T-helper 1 cell treated with Interleukin-12 subunit alpha and Interleukin-12 subunit beta and Interleukin-4 antibody, amounts not matched to agents 30 μg/mL and 1 μg/mL, for 36 hours (primary cell): Measurements from ENCODE around the gene PPA2.

Source experiments
- H3K27ac Mint-ChIP-seq: one replicate; pipeline ENCODE4 v1.8.0; 2021; ENCODE audit warnings: mild to moderate bottlenecking, mixed read lengths
- H3K27me3 Mint-ChIP-seq: one replicate; pipeline ENCODE4 v1.8.0; 2021; ENCODE audit warnings: low read depth, mixed read lengths
- H3K36me3 Mint-ChIP-seq: one replicate; pipeline ENCODE4 v1.8.0; 2021; ENCODE audit warnings: low read depth, mixed read lengths
- H3K4me1 Mint-ChIP-seq: one replicate; pipeline ENCODE4 v1.8.0; 2021; ENCODE audit warnings: low read depth, mixed read lengths
- H3K4me3 Mint-ChIP-seq: one replicate; pipeline ENCODE4 v1.8.0; 2021; ENCODE audit warnings: mild to moderate bottlenecking, moderate library complexity, mixed read lengths
- H3K9me3 Mint-ChIP-seq: one replicate; pipeline ENCODE4 v1.8.0; 2021; ENCODE audit warnings: mixed read lengths

PPA2 gene

DNA sequence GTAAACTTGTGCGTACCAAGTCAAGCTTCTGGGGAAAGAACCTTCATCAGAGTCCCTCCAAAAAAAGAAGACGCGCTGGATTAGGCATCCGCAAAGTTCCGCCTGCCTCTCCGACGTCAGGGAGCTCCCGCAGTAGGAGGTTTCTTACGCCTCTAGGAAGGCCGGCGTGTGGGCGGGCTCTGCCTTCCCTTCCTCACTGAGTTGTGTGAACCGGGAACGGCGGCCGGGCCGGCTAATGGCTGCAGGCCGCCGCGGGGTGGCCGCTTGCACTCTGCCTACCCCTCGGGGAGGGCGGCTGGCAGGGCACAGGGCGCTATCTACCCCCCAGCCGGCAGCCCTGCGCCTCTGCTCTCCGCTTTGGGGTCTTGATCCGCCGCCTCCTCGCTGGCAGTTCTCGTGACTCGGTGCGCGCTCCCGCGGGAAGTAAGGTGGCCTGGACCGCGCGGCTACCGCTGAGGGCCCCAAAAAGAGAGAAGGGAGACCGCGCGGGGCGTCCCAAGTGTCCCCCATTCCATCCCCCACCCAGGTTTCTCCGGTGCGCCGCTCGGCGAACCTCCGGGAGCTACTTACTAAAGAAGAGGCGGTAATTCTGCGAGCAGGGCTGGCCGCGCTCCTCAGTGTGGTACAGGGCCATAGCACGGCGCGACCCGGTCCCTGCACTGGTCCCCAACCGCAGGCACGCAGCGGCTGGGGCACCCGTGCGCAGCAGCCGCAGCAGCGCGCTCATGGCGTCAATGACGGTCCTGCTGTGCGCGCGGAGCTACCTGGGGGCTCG lies at the start of gene PPA2:
Gene PPA2 (minus strand): TSS at position 739 of the 775 bp plus-strand sequence. CDS start 12 bp downstream, at position 727.
- Mint-ChIP-seq H3K36me3 (peaks cover 8% of the 10 kb centered on the region), H3K9me3 (no peaks in the 10 kb centered on the region), H3K4me3 (peak within 1 kb of the TSS; percentile 97), H3K27me3 (peaks cover 3% of the 10 kb centered on the region), H3K27ac (peak within 1 kb of the TSS; percentile 99), H3K4me1 (peaks cover 32% of the 10 kb centered on the region)

DNA sequence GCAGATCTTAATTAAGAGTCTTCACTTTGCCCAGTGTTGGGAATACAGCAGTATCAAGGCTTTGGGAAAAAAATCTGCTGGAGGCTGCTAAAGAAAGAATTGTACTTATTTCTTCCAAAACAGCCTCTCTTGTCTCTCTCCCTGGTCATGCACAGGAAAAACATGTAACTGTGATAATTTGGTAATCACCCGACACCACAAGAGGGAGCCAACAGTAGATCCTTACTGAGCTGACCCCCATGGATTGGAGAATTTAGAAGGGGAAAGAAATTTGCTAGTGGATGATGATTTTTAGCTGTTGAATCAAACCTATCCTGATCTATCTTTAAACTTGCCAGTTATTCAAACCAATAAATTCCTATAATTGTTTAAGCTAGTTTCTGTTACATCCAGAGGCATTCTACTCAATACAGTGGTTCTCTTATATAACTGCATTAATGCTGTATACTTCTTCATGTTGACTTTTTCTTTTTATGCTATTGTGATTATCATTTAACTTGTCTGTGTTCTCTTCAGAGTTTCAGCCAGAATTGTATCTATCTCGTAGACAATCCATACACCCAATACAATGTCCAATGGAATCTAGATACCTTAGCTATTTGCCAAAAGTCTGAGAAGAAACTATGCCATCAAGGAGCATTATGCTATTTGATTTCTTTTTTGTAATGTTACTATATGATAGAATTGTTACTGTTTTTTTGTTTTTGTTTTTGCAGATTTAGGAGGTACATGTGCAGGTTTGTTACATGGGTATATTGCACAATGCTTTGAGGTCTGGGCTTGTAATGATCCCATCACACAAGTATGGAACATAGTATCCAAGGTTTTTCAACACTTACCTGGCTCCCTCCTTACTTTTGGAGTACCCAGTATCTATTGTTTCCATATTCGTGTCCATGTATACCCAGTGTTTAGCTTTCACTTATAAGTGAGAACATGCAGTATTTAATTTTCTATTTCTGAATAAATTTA lies 47.2 kb upstream of the PPA2 start:
- no peaks in the 10 kb centered on the region for H3K9me3 Mint-ChIP-seq
- peaks cover 5% of the 10 kb centered on the region for H3K27me3 Mint-ChIP-seq
- no peak overlapping the region for H3K27ac Mint-ChIP-seq
- no peaks in the 10 kb centered on the region for H3K36me3 Mint-ChIP-seq
- no peaks in the 10 kb centered on the region for H3K4me1 Mint-ChIP-seq
- no peak overlapping the region for H3K4me3 Mint-ChIP-seq

DNA sequence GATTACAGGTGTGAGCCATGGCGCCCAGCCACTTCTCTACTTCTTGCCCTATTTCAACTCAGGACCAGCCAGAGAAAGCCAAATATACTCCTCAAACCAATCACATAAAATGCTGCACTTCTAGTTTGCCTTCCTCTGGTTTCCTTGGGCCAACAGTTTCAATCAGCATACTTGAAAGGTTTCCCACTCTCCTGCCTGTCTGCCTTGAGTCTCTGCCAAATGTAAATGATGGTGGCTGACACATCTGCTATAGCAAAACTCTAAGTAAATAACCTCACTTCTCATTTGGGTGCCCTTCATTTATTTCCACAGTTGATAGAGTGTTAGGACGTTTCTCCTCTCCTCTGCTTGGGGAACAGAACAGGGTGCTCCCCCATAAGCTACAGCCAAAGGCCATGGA lies 36.4 kb upstream of the PPA2 start:
- peaks cover 3% of the 10 kb centered on the region for H3K27me3 Mint-ChIP-seq
- H3K36me3 Mint-ChIP-seq = no peaks in the 10 kb centered on the region
- no peak overlapping the region for H3K27ac Mint-ChIP-seq
- no peak overlapping the region for H3K4me3 Mint-ChIP-seq
- no peaks in the 10 kb centered on the region for H3K4me1 Mint-ChIP-seq
- no peaks in the 10 kb centered on the region for H3K9me3 Mint-ChIP-seq

- H3K27me3 Mint-ChIP-seq = no peaks in the 10 kb centered on the region
- no peaks in the 10 kb centered on the region for H3K36me3 Mint-ChIP-seq
- H3K9me3 Mint-ChIP-seq = no peaks in the 10 kb centered on the region
- H3K4me1 Mint-ChIP-seq = no peaks in the 10 kb centered on the region
- H3K27ac Mint-ChIP-seq = no peak overlapping the region
- no peak overlapping the region for H3K4me3 Mint-ChIP-seq
Observed at GRCh38 chr4:105509714-105510113, 35.9 kb upstream of the PPA2 start.

- Mint-ChIP-seq H3K9me3 (no peaks in the 10 kb centered on the region), H3K4me3 (no peak overlapping the region), H3K27me3 (no peaks in the 10 kb centered on the region), H3K4me1 (no peaks in the 10 kb centered on the region), H3K36me3 (no peaks in the 10 kb centered on the region), H3K27ac (no peak overlapping the region)
Observed at GRCh38 chr4:105509291-105509690, 35.4 kb upstream of the PPA2 start.

GRCh38 chr4:105504744-105505143 lies 30.9 kb upstream of the PPA2 start:
- H3K9me3 Mint-ChIP-seq = no peaks in the 10 kb centered on the region
- no peak overlapping the region for H3K27ac Mint-ChIP-seq
- no peak overlapping the region for H3K4me3 Mint-ChIP-seq
- H3K36me3 Mint-ChIP-seq = no peaks in the 10 kb centered on the region
- no peaks in the 10 kb centered on the region for H3K4me1 Mint-ChIP-seq
- H3K27me3 Mint-ChIP-seq = no peaks in the 10 kb centered on the region

DNA sequence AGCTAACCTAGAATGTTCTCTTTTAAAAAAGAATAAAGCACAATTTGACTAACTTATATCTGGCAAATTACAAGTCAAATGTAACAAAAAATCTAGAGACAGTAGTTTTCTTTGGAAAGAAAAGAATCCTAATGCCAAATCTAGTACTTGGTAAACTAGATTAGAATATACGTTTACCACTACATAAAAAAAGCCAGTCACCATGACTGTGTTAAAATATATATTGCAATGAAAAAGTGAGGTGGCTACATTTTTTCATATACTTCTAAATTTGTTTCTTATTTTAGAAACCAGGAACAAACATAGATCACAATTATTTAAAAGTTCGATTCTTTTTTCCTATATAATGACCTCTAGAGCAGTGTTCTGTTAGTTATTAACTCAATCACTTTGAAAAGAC lies 29.6 kb upstream of the PPA2 start:
- Mint-ChIP-seq H3K27ac (no peak overlapping the region), H3K9me3 (no peaks in the 10 kb centered on the region), H3K4me1 (no peaks in the 10 kb centered on the region), H3K27me3 (no peaks in the 10 kb centered on the region), H3K36me3 (no peaks in the 10 kb centered on the region), H3K4me3 (no peak overlapping the region)

DNA sequence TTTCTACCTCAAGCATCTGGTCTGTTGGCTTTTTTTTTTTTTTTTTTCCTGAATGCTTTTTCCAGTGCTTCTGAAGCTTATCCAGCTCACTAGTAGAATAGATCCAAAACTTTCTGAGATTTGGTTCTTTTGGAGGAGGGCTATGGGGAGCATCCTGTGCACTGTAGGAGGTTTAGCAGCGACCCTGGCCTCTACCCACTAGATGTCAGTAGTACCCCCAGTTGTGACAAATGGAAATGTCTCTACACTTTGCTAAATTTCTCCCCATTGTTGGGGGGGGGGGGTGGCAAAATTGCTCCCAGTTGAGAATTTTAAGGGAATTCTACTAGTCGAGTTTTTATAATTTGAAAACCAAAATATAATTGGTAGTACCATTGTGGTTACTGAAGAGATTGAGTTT lies 23.0 kb upstream of the PPA2 start:
- Mint-ChIP-seq H3K4me1 (no peaks in the 10 kb centered on the region), H3K27me3 (no peaks in the 10 kb centered on the region), H3K36me3 (no peaks in the 10 kb centered on the region), H3K4me3 (no peak overlapping the region), H3K9me3 (peaks cover 13% of the 10 kb centered on the region), H3K27ac (no peak overlapping the region)

- Mint-ChIP-seq H3K27me3 (no peaks in the 10 kb centered on the region), H3K9me3 (peaks cover 13% of the 10 kb centered on the region), H3K36me3 (no peaks in the 10 kb centered on the region)
Observed at GRCh38 chr4:105495667-105496066, 21.8 kb upstream of the PPA2 start.

GRCh38 chr4:105490523-105490922 lies 16.7 kb upstream of the PPA2 start:
- Mint-ChIP-seq H3K27me3 (no peaks in the 10 kb centered on the region), H3K4me3 (no peak overlapping the region), H3K4me1 (no peaks in the 10 kb centered on the region), H3K9me3 (peaks cover 18% of the 10 kb centered on the region), H3K27ac (no peak overlapping the region), H3K36me3 (no peaks in the 10 kb centered on the region)

More at GRCh38 chr4:105495667-105496066, 21.8 kb upstream of the PPA2 start:
- Mint-ChIP-seq H3K4me3 (no peak overlapping the region), H3K4me1 (no peaks in the 10 kb centered on the region), H3K27ac (no peak overlapping the region)

- peaks cover 5% of the 10 kb centered on the region for H3K9me3 Mint-ChIP-seq
- no peaks in the 10 kb centered on the region for H3K36me3 Mint-ChIP-seq
- H3K27me3 Mint-ChIP-seq = no peaks in the 10 kb centered on the region
- no peaks in the 10 kb centered on the region for H3K4me1 Mint-ChIP-seq
- no peak overlapping the region for H3K27ac Mint-ChIP-seq
- no peak overlapping the region for H3K4me3 Mint-ChIP-seq
Observed at GRCh38 chr4:105483840-105484239, 10.0 kb upstream of the PPA2 start.

DNA sequence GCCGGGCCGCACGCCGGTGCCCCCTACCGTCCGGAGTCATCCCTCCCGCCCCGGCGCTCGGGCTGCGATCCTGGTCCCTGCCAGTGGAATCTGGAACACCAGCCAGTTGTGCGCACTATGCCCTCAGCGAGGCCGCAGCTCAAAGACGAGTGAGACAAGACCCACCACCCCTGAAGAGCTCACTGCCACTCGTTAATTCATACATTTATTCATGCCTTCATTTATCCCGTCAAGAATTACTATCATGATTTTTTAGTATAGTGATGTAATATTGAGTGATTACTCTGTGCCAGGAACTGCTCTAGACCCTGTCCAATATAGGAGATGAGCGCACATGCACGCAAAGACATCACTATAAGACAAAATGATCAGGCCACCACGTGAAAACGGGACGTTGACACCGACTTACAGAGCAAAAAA lies 247 bp upstream of the PPA2 start:
- Mint-ChIP-seq H3K36me3 (peaks cover 8% of the 10 kb centered on the region), H3K9me3 (no peaks in the 10 kb centered on the region), H3K4me1 (peaks cover 30% of the 10 kb centered on the region)

DNA sequence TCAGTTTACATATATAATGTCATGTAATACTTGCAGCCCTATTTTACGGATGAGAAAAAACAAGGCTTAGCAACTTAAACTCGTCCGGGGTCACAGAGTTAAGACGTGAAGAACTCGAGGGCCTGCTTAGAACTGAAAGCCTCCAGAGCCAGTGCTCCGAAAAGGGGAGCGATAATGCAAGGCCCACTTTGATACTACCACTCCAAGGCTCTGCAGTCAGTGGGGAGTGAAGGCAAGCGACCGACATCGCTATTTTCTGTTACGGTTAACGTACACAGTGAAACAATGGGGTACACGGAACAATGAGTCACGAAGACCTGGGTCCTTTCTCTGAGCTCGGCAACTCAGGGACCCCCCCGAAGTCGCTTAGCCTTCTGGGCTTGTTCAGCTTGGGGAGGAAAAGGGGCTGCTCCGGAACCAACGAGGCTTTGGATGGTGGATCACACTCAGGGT lies 965 bp downstream of the PPA2 start:
- Mint-ChIP-seq H3K27me3 (peaks cover 3% of the 10 kb centered on the region), H3K36me3 (peaks cover 8% of the 10 kb centered on the region), H3K4me3 (peak overlapping the region; percentile 97), H3K27ac (peak overlapping the region; percentile 99), H3K4me1 (peaks cover 32% of the 10 kb centered on the region), H3K9me3 (no peaks in the 10 kb centered on the region)

More for the DNA sequence above, 247 bp upstream of the PPA2 start:
- Mint-ChIP-seq H3K27ac (peak overlapping the region; percentile 99), H3K4me3 (peak overlapping the region; percentile 97), H3K27me3 (peaks cover 3% of the 10 kb centered on the region)

DNA sequence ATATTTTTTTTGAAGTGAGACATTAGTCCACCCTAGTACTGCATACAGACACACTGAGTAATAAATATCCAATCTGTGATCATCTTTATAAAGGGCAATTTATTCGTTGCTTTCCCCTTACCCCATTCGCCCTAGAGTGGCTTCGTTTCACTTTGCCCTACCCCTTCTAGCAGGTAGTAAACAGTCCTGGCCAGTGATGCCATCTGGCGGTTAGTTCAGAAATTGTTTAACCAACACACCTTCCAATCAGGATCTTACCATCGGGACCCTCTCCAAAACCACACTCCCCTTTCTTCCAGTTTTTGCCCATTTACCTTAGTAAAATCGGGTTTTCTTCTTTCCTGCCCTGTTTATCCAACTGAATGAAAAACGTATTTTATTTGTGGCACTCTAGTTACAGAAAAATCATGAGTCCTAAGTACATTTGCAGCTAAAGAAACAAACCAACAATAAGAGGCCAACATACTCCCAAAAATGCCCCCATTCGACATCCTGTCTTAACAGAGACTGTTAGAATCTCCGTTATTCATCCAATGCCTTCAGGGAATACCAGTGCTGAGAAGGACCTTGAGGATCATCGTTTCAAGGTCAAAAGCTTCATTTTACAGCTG lies 2.2 kb downstream of the PPA2 start:
- Mint-ChIP-seq H3K4me3 (peak overlapping the region; percentile 62), H3K36me3 (peaks cover 18% of the 10 kb centered on the region), H3K9me3 (no peaks in the 10 kb centered on the region), H3K4me1 (peaks cover 38% of the 10 kb centered on the region), H3K27me3 (peaks cover 3% of the 10 kb centered on the region), H3K27ac (peak overlapping the region; percentile 21)
